ENCODE measurements around the gene THG1L.

- no peak for TF ChIP-seq EZH2phosphoT487 (IDR thresholded peaks at IDR 0.05; ENCODE audit: low read depth)
- no peak for TF ChIP-seq CTCF (IDR thresholded peaks at IDR 0.05; ENCODE audit: low read depth, low read length)
Observed at GRCh38 chr5:157767689-157768088, 36.5 kb downstream of the THG1L start.

Data from OCI-LY3 (cell line).